HG03521 (cell line): ENCODE results near the gene MTR.
A peak's percentile ranks its signal among the peaks of the same experiment; 100 is the strongest.

Experiments
- ATAC-seq: cut with Tn5 transposase; IDR thresholded peaks from one replicate; pipeline ENCODE4 v1.9.1; 2021; ENCODE audit warnings: mild to moderate bottlenecking, moderate library complexity; ENCODE audit not compliant: unreplicated experiment

The MTR gene

DNA sequence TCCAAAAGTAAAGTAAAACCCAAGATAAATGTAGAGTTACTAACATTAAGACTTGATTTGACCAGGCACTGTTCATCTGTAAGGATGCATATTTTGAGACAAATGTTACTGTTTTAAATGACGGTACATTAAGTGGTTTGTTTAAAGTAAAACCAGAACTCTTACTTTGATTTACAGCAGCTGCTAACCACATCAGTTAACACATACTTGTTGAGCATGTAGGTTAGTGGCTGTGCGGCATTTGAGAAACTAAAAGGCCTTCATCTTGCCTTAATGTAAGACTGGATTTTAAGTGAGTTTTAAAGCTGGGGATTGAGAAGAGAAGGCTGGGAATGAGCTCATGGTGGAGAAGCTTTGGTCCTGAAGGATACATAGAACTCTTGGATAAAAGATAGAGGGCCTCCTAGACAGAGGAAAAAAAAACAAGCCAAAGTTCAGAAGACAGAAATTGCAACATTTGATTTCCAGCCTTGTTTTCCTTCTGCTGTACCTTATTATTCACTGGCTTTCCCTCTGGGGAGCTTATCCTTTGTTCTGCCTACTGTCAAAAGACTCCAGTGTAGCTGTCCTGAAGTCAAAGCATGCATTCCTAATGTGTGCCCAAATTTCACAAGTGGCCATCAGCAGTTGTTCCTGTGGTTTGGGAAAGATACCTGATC is 66.6 kb downstream of the MTR start:
- ATAC-seq = no peak

GRCh38 chr1:236862219-236862591 is 67.1 kb downstream of the MTR start:
- no peak for ATAC-seq

DNA sequence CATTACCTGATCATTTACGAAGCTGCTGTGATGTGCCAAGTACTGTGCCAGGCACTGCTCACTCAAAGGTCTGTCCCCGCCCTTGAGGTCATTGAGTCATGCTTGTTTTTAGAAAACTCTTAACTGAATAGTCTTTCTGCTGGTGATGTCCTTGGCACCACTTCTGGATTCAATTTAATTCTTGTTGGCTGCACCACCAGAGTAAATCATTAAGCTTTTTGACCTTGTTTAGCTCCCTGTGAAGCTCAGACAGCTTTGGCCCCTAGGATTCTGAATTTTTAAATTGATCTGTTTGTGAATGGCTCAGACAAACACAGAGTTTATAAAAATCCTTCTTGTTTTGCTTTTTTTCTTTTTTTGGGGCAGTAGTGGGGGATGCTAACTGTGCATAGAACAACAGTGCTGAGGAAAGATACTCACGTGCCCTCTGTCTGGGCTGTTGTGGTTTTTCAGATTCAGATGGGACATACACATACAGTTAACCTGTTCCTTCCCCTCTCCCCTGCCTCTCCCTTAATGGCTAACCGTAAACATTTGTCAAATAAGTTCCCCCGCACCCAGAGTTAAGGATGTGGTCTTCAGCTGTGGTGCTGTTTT is 67.6 kb downstream of the MTR start:
- ATAC-seq = no peak

- ATAC-seq = no peak
Observed at GRCh38 chr1:236864211-236864610, 69.1 kb downstream of the MTR start.

- no peak for ATAC-seq
Observed at GRCh38 chr1:236864996-236865817, 70.1 kb downstream of the MTR start.

DNA sequence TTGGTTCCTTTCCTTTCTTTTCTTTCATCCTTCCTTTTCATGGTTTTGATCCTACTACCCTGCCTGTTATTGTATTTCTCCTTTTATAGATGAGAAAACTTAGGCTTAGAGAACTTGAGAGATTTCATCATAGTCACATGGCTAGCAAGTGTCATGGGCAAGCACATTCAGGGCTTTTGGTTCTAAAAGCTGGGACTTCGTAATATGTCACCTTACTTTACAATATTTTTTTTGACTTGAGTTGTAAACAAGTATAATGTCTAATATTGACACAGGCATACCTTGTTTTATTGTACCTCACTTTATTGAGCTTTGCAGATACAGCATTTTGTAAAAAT is 70.7 kb downstream of the MTR start:
- ATAC-seq = no peak

DNA sequence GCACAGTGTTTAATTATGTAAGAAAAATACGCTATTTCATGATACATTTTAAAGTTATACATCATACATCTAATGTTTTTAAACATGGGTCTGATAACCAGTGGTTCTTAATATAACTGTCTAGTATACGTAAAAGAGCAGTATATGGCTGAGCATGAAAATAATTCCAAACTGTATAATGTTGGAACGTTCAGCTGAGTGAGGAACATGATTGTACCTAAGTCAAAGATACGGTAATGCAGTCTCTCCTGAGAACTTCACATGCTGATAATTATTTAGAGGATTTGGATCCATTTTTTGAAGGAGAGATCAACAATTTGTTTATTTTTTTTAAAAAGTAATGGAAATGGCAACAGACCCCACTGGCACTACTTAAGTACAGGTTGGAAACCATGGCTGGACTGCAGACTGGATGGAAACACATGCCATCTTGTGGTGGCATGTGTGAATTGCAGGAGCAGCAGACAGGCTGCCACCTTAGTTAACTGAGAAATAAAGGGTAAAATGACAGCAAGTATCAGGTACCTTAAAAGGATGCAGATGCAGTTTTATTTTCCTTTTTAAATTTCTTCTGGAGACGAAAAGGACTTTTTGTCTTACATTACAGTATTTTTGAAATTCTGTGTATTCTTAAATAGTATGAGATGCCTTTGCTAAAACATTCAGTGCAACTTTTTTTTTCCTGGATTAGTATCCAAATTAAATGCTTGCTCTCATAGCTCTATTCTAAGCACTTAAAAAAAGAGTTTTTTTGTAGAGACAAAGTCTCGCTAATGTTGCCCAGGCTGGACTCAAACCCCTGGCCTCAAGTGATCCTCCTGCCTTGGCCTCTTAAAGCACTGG is 73.8 kb downstream of the MTR start:
- peak; percentile 71 for ATAC-seq

DNA sequence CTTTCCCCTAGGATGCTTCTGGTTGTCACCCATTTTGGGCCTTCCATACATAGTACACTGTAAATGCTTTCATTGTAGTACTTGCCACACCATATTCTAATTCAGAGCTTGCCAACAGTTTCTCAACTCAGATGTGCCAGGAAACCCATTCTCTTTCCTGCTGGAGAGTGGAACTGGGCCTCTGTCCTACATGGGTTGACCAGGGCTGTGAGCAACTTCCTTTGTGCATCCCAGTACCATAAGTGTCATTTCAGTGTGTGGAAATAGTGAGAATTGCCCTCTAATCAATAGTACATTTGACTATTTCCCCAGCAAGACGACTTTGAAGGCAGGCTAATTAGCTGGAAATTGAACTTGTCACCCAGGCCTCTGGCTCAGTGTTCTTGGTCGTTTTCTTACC is 74.8 kb downstream of the MTR start:
- no peak for ATAC-seq

GRCh38 chr1:236870721-236871120 is 75.6 kb downstream of the MTR start:
- no peak for ATAC-seq

DNA sequence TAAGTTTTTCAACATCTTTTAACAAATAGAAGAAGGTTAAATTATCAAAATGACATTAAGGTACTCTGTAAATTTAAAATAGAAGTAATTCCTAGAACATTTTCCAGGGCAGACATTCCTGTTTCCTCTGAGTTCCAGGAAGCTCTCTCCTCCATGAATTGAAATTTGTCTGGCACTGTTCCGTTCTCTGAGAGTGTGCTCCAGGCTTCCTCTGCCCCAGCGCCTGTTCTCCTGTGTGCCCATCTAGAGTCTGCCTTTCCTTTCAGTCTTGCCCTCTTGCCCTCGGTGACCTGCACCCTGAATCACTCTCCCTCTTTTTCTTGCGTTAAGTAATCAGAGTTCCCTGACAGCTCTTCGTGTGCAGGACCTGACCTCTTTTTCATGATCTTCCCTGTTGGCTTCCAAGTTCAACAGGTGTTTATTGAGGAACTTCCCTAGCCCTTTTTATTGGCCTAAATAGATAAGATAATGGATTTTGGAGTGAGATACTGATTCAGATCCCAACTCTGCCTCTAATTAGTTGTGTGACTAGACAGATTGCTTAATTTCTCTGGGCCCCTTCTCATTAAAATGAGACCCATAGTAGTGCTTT is 77.1 kb downstream of the MTR start:
- no peak for ATAC-seq

GRCh38 chr1:236875975-236876374 is 80.9 kb downstream of the MTR start:
- no peak for ATAC-seq

DNA sequence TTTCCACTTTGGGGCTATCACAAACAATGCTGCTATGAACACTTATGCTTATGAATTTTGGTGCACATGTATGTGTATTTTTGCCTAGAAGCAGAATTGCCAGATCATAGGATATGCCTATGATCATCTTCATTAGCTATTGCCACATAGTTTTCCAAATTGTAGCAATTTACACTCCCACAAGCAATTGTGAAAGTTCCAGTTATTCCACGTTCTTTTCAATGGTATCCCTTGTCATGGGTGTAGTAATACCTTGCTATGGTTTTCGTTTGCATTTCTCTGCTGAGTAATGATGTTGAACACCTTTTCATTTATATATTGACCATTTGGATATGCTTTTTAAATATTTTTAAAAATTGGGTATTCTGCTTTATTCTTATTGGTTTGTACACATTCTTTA is 82.6 kb downstream of the MTR start:
- no peak for ATAC-seq

GRCh38 chr1:236880209-236880608 is 85.1 kb downstream of the MTR start:
- no peak for ATAC-seq

- ATAC-seq = no peak
Observed at GRCh38 chr1:236882678-236883077, 87.6 kb downstream of the MTR start.

DNA sequence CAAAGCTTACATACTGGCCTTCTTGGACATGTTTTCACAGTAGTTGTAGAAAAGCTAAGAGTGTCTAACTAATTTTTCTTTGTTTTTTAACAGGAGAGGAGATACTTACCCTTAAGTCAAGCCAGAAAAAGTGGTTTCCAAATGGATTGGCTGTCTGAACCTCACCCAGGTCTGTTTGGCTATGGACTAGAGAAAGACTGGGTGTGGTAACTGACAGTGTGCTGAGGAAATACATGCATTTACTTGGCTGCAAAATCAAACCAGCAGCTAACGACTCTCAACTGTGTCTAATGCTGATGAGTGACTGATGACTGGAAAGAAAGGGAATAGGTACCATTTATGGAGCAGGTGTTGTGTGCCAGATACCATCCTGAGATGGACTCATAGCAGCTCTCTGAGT is 91.1 kb downstream of the MTR start:
- no peak for ATAC-seq

DNA sequence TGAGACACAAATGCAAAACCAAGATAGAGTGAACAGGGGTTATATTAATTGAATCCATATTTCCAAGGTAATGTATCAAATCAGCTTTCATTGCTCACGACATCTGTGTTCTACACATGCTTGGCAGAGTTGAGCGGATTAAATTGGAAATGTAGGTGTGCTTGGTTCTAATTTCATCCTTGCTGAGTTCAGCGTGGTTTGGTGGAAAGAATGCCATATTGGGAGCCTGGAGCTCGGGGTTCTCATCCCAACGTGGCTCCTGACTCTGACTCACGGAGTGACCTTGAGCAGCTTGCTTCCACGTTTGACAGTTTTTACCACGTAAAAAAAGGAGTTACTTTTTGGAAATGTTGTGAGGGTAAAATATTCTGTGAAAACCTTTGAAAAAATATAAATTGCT is 92.0 kb downstream of the MTR start:
- no peak for ATAC-seq

- ATAC-seq = no peak
Observed at GRCh38 chr1:236888126-236888525, 93.0 kb downstream of the MTR start.

GRCh38 chr1:236888903-236889302 is 93.8 kb downstream of the MTR start:
- no peak for ATAC-seq

- ATAC-seq = no peak
Observed at GRCh38 chr1:236890152-236891056, 95.3 kb downstream of the MTR start.
